IPS-15b (cell line): ENCODE data around the gene FRMD4B.

Source experiments
- H3K27me3 ChIP-seq: one replicate; pipeline ENCODE4 v1.6.1; 2013; ENCODE audit warnings: low read length; ENCODE audit not compliant: control insufficient read depth, insufficient read depth
- H3K36me3 ChIP-seq: one replicate; pipeline ENCODE4 v1.6.1; 2013; ENCODE audit warnings: low read length; ENCODE audit not compliant: control insufficient read depth, insufficient read depth
- H3K4me1 ChIP-seq: one replicate; pipeline ENCODE4 v1.6.1; 2013; ENCODE audit warnings: mild to moderate bottlenecking, low read length; ENCODE audit not compliant: control insufficient read depth, insufficient read depth
- H3K4me3 ChIP-seq: one replicate; pipeline ENCODE4 v1.5.1; 2013; ENCODE audit warnings: low read depth, low read length
- H3K9ac ChIP-seq: one replicate; pipeline ENCODE4 v1.6.1; 2013; ENCODE audit warnings: low read depth, mild to moderate bottlenecking, low read length
- H3K9me3 ChIP-seq: one replicate; pipeline ENCODE4 v1.6.1; 2013; ENCODE audit warnings: mild to moderate bottlenecking, low read length; ENCODE audit not compliant: control insufficient read depth, insufficient read depth

FRMD4B gene

GRCh38 chr3:69172058-69172457, 213.8 kb downstream of the FRMD4B start:
- Histone ChIP-seq H3K9ac (no peak overlapping the region), H3K27me3 (no peaks in the 10 kb centered on the region), H3K4me3 (no peak overlapping the region), H3K4me1 (no peaks in the 10 kb centered on the region), H3K36me3 (no peaks in the 10 kb centered on the region), H3K9me3 (no peaks in the 10 kb centered on the region)

GRCh38 chr3:69166446-69166845, 219.4 kb downstream of the FRMD4B start:
- no peaks in the 10 kb centered on the region for H3K27me3 ChIP-seq
- H3K36me3 ChIP-seq: no peaks in the 10 kb centered on the region
- H3K4me3 ChIP-seq: no peak overlapping the region
- no peak overlapping the region for H3K9ac ChIP-seq
- H3K4me1 ChIP-seq: peaks cover 2% of the 10 kb centered on the region
- H3K9me3 ChIP-seq: no peaks in the 10 kb centered on the region

DNA sequence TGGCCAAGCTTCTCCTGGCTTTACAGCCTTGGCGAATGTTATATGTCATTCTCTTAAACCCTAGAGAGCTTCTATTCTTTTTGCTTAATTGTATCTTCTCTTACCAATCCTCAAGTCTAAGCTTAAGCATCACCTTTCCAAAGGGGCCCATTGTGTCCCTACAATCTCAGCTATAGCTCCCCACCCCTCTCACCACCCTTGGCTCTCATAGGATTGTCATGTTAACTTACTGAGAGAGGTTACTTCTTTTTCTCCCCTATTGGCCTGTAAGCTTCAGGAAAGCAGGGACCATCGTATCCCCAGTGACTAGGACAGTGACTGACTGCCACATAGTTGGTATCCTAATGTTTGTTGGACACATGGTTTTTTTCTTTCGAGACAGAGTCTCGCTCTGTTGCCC, 220.1 kb downstream of the FRMD4B start:
- H3K4me3 ChIP-seq: no peak overlapping the region
- H3K9me3 ChIP-seq: no peaks in the 10 kb centered on the region
- H3K36me3 ChIP-seq: no peaks in the 10 kb centered on the region
- no peak overlapping the region for H3K9ac ChIP-seq
- H3K4me1 ChIP-seq: peaks cover 2% of the 10 kb centered on the region
- no peaks in the 10 kb centered on the region for H3K27me3 ChIP-seq

DNA sequence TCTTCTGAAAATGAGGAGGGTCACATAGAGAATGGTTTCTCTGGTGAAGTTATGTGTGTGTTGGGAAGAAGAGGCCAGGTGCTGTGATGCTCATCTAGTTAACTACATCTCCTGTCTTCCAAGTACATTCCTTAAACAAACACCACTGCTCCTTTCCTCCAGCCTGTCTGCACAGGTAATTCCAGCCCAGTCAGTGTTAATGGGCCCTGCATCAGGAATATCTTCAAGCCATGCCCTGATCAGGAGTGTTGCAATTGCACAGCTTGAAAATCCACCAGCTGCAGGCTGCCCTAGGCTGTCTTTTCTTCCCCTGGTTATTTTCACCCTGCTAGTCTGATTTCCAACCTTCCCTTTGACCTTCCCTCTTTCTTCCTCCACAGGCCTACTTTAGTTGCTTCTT, 221.6 kb downstream of the FRMD4B start:
- Histone ChIP-seq H3K4me3 (no peak overlapping the region), H3K36me3 (no peaks in the 10 kb centered on the region), H3K27me3 (no peaks in the 10 kb centered on the region), H3K4me1 (peaks cover 2% of the 10 kb centered on the region), H3K9me3 (no peaks in the 10 kb centered on the region), H3K9ac (no peak overlapping the region)

DNA sequence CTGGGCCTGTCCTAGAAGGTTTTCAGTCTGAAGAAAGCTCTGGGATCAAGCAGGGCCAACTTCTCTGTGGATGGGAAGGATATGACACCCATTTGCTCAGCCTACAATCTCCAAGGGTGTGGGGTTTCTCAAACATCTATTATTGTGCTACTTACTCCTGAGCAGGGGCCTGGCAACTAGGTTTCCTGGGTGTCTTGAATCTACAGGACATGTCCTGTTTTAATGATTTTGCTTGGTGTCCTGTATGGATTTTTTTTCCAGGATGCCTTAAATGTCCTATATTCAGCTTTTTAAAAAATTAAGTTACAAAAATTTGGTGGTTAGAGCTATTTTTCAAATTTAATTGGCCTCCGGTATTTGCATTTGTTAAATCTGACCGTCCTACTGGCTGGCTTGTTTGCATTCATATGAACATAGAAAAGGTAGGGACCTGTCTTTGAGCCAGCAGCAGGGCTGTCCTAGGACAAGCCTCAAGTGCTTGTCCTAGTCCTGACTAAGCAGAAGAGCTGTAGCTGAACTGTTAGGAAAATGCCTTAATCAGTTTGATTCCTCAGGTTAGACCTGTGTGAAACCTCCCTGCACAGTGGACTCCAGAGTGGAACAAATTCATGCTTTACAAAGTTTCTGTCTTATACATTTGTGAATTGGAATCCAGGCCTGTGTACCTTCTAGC, 223.4 kb downstream of the FRMD4B start:
- Histone ChIP-seq H3K4me3 (no peak overlapping the region), H3K36me3 (no peaks in the 10 kb centered on the region), H3K27me3 (no peaks in the 10 kb centered on the region), H3K4me1 (peaks cover 2% of the 10 kb centered on the region), H3K9ac (no peak overlapping the region), H3K9me3 (no peaks in the 10 kb centered on the region)

GRCh38 chr3:69161587-69162307, 224.1 kb downstream of the FRMD4B start:
- peaks cover 2% of the 10 kb centered on the region for H3K4me1 ChIP-seq
- H3K9ac ChIP-seq: no peak overlapping the region
- no peaks in the 10 kb centered on the region for H3K27me3 ChIP-seq
- H3K4me3 ChIP-seq: no peak overlapping the region
- no peaks in the 10 kb centered on the region for H3K9me3 ChIP-seq
- no peaks in the 10 kb centered on the region for H3K36me3 ChIP-seq

DNA sequence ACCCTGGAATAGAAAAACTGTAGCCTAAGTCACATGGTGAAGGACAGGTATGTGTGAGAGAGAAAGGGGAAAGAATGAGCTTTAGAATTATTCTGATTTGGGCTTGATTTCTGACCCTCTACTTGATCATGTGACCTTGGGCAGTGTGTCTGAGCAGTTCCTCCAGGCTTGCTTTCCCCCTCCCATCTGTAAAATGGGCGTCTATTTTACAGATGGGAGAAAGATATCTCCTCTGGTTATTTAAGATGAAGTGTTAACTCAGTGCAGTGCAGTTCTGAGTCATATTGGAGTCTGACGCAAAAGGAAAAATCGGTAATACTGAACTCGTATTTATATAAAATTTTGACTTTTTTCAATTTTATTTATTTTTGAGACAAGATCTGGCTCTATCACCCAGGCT, 225.4 kb downstream of the FRMD4B start:
- H3K36me3 ChIP-seq: no peaks in the 10 kb centered on the region

GRCh38 chr3:69160107-69160506, 225.8 kb downstream of the FRMD4B start:
- no peaks in the 10 kb centered on the region for H3K36me3 ChIP-seq
- no peak overlapping the region for H3K9ac ChIP-seq
- H3K9me3 ChIP-seq: no peaks in the 10 kb centered on the region
- no peaks in the 10 kb centered on the region for H3K27me3 ChIP-seq
- no peak overlapping the region for H3K4me3 ChIP-seq
- peaks cover 2% of the 10 kb centered on the region for H3K4me1 ChIP-seq

More for the DNA sequence above, 225.4 kb downstream of the FRMD4B start:
- Histone ChIP-seq H3K9me3 (no peaks in the 10 kb centered on the region), H3K27me3 (no peaks in the 10 kb centered on the region), H3K4me1 (peaks cover 2% of the 10 kb centered on the region), H3K4me3 (no peak overlapping the region), H3K9ac (no peak overlapping the region)

DNA sequence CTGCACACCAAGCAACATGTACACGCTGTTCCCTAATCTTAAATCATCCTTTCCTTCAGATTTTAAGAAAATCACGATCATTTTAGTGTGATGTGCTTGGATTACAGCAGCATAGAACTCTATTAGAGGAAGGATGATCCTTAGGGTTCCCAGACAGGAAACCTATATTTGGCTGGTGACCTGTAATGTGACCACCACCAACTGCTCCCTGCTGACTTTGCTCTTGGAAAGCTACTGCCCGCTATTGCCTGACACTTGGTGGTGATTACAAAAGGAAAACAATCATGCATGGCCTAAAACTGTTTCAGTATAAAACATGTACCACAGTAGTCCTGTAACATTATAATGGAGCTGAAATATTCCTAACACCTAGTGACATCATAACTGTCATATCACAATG, 236.3 kb downstream of the FRMD4B start:
- Histone ChIP-seq H3K9me3 (no peaks in the 10 kb centered on the region), H3K9ac (no peak overlapping the region), H3K27me3 (peaks cover 26% of the 10 kb centered on the region), H3K4me3 (no peak overlapping the region), H3K36me3 (no peaks in the 10 kb centered on the region), H3K4me1 (no peaks in the 10 kb centered on the region)

DNA sequence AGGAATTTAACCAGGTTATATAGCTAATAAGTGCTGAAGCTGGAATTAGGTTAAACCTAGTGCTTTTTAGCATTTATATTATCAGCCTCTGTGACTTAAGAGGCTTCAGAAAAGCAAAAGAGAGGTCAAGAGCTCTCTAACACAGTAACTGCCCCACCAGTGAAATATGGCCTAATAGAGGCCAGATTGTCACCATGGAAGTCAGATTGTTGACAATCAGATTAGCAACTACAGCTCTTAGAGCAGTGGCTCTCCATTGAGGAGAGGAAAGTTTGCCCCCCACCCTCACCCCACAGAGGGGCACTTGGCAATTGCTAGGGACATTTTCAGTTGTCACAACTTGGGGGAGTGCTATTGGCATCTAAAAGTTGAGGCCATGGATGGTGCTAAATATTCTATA, 240.2 kb downstream of the FRMD4B start:
- Histone ChIP-seq H3K36me3 (no peaks in the 10 kb centered on the region), H3K27me3 (peaks cover 58% of the 10 kb centered on the region), H3K4me3 (no peak overlapping the region), H3K9ac (no peak overlapping the region), H3K4me1 (no peaks in the 10 kb centered on the region), H3K9me3 (no peaks in the 10 kb centered on the region)

- no peaks in the 10 kb centered on the region for H3K9me3 ChIP-seq
- H3K4me1 ChIP-seq: no peaks in the 10 kb centered on the region
- H3K27me3 ChIP-seq: peaks cover 62% of the 10 kb centered on the region
- no peak overlapping the region for H3K9ac ChIP-seq
- H3K4me3 ChIP-seq: no peak overlapping the region
- no peaks in the 10 kb centered on the region for H3K36me3 ChIP-seq
These were observed 241.2 kb downstream of the FRMD4B start for GRCh38 chr3:69144631-69145245.

DNA sequence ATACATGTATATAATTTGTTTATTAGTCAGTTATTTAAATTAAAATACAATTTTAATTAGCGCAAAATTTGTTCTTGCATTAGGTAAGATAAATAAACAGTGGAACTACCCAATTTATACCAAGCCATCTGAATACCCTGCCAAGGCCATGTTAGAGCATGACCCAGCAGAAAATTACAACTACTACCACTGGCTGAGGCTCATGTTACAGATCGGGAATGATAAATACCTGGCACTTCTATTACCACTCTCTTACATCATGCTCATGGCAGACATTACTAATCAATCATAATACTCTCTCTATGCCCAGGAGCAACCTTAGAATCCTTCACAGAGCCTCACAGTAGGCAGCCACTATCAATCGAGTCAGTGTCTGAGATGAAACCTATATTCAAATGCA, 242.3 kb downstream of the FRMD4B start:
- Histone ChIP-seq H3K4me1 (no peaks in the 10 kb centered on the region), H3K27me3 (peaks cover 71% of the 10 kb centered on the region), H3K9ac (no peak overlapping the region), H3K9me3 (no peaks in the 10 kb centered on the region), H3K4me3 (no peak overlapping the region), H3K36me3 (no peaks in the 10 kb centered on the region)
